AG20443 (cell line): ENCODE measurements around the gene PLD1.
"Not testable (repeated sequence)": the region's sequence is repeated elsewhere in the genome, so short reads cannot be mapped to it uniquely, and the experiment has no call there.

Experiments used
- DNase-seq: peaks from one replicate; pipeline ENCODE4 v3.0.0; 2012; ENCODE audit warnings: low spot score, mixed read lengths

PLD1 gene

DNA sequence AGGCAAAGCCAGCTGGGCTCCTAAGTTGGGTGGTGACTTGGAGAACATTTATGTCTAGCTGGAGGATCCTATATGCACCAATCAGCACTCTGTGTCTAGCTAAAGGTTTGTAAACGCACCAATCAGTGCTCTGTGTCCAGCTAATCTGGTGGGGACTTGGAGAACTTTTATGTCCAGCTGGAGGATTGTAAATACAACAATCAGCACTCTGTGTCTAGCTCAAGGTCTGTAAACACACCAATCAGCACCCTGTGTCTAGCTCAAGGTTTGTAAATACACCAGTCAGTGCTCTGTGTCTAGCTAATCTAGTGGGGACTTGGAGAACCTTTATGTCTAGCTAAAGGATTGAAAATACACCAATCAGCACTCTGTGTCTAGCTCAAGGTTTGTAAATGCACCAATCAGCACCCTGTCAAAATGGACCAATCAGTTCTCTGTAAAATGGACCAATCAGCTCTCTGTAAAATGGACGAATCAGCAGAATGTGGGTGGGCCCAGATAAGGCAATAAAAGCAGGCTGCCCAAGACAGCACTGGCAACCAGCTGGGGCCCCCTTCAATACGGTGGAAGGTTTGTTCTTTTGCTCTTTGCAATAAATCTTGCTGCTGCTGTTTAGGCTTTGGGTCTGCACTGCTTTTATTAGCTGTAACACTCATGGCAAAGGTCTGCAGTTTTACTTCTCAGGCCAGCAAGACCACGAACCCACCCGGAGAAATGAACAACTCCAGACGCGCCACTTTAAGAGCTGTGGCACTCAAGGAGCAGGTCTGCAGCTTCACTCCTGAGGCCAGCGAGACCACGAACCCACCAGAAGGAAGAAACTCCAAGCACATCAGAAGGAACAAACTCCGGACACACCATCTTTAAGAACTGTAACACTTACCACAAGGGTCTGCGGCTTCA lies 63.7 kb downstream of the PLD1 start:
- DNase-seq, result not testable (repeated sequence)

DNA sequence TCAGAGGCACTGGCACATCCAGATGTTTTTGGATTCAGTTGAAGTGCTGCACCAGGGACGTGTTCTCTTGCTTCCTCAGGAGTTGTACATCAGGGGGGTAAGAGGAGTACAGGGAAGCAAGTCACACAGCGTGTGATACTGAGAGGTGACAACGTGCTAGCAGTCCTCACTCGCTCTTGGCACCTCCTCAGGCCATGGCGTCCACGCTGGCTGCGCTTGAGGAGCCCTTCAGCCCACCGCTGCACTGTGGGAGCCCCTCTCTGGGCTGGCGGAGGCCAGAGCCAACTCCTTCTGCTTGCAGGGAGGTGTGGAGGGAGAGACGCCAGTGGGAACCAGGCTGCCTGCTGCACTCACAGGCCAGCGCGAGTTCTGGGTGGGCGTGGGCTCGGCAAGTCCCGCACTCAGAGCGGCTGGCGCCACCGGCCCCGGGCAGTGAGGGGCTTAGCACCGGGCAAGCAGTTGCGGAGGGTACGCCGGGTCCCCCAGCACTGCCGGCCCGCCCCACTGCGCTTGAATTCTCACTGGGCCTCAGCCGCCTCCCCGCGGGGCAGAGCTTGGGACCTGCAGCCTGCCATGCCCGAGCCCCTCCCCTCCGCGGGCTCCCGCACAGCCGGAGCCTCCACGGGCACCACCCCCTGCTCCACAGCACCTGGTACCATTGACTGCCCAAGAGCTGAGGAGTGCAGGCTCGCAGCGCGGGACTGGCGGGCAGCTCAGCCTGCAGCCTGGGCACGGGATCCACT lies 64.5 kb downstream of the PLD1 start:
- DNase-seq, result no peak

- no peak for DNase-seq
Observed at GRCh38 chr3:171744158-171744741, 66.0 kb downstream of the PLD1 start.

GRCh38 chr3:171743327-171744157 lies 66.7 kb downstream of the PLD1 start:
- no peak for DNase-seq

DNA sequence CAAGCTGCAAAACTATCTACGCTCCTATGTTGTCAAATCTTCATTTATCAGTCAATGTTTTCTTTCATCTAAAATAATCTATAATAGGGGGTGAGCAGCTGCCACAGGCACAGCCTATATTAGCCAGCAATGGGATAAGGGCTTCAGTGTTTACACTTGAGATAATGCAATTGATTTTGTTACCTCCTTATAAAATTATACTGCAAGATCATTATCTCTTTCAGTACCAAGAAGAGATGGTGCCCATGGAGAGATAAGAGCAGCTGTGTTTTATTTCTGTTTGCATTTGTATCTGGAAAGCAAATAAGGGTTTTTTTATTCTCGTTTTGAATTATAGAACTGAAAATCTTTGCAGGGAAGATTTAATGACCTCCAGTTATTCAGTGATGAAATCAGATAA lies 68.9 kb downstream of the PLD1 start:
- DNase-seq, result no peak

DNA sequence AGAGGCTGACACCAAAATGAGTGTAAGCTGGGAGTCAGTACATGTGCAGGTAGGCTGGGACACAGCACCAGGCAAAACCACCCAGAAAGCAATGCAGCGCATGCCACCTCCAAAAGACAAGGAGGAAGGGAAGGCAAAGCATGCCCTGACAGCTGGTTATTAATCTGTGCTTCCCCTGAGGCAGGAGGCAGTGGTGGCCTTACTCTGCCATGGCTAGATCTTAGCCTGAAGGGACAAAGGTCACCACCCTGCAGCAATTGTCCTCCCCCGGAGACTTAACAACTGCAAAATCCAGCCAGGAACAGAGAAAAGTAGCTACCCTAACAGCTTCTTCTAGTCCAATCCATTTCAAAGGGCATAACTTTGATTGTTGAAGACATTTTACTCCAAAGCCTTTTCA lies 73.7 kb downstream of the PLD1 start:
- DNase-seq, result no peak

DNA sequence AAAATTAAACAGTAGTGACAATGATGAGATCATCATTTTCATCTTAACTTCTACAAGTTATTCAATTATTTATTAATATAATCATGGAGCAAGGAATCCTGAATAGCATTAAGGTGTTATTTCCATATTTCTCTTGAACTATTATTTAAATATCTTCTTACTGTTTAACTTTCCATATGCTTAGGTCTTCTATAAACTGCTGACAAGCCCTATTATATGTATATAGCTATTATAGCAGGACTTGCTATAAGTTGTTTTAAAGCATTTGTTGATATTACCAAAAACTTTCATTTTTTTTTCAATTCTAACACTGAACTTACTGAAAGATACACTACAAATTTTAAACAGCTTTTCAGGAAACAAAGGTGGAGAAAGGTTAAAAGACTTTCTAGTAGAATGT lies 76.7 kb downstream of the PLD1 start:
- DNase-seq, result no peak

DNA sequence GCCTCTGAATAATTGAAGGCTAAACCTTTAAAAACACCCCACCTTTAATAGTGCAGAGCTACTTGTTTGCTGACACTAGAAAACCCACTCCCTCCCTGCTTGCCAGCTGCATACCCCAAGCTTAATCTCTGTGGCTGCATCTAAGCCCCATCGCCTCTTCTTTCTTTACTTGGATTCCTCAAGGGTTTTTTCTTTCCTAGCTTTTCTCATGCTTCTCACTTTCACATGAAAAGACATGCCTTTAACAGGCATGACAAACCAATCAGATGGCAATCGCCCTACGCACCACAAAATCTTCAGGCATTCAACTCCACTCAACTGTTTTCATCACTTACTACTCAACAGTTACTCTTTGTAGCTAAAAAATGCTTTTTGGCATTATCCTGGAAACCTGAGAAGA lies 77.5 kb downstream of the PLD1 start:
- DNase-seq, result no peak

GRCh38 chr3:171731691-171732090 lies 78.6 kb downstream of the PLD1 start:
- no peak for DNase-seq

DNA sequence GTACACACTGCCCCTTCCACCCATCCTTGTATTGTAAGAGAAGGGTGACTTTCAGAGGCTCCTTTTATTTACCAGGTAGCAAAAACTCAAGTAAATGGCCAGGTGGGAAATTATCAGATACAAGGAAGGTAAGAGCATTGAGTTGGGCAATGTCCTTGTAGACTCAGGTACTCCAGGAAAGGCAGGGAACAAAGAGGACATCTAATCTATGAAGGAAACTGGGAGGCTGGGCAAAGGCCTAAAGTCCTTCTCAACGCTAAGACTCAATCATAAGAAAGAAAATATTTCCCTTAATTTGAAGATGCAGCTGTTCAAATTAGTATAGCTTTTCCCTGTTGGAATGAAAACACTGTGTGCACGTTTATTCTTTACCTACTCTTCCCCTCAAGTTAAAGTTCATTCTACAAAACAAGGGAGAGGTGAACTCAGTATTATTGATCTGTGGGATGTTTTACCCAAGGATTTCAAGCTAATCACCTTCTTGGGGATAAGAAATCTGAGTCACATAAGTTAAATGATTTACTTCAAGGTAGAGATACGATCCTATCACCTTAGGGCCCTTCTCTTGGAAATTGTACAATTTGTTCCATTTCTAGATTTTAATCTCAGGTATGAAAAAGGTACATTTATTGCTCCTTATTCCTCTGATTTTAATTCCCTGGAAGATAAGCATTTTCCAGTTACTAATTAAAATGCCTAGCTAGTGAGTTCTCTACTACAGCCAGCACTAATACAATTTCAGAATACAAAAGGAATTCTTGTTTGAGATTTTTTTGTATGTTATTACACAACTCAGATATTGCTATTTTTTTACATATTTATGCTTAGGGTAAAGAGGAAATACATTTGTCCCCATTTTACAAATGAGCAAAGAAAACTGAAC lies 80.6 kb downstream of the PLD1 start:
- no peak for DNase-seq

DNA sequence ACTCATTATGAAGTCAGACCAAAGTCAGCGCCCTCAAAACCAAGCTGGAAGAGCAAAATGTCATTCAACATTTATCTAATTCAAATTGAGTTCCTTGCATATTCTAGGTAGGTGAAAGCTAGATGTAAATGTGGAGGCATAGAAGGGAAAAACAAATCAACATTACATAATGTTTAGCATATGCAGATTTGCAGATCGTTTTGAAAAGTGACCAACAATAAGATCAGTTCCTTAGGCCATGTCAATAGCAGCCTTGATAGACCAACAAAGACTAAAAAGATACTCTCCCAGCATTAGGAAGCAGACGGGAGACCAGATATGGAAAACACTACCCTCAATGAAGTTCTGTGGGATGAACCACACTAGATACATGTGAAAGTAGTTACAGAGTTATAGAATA lies 83.0 kb downstream of the PLD1 start:
- no peak for DNase-seq

GRCh38 chr3:171718493-171719185 lies 91.6 kb downstream of the PLD1 start:
- DNase-seq, result no peak

DNA sequence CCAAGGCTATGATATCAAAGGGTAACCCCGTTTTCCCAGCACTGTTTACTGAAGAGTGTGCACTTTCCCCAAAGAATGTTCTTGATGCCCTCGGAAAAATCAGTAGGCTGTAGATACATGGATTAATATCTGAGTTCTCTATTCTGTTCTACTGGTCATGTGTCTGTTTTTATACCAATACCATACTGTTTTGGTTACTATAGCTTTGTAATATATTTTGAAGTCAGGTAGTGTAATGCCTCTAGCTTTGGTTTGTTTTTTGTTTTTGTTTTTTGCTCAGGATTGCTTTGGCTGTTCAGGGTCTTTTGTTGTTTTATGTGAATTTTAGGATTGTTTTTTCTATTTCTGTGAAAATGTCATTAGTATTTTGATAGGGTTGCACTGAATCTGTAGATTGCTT lies 95.1 kb downstream of the PLD1 start:
- DNase-seq, result no peak

GRCh38 chr3:171712171-171712938 lies 97.9 kb downstream of the PLD1 start:
- DNase-seq, result no peak

- no peak for DNase-seq
Observed at GRCh38 chr3:171711461-171712170, 98.7 kb downstream of the PLD1 start.

GRCh38 chr3:171710359-171710758 lies 99.9 kb downstream of the PLD1 start:
- no peak for DNase-seq

- DNase-seq, result no peak
Observed at GRCh38 chr3:171704814-171705213, 105.5 kb downstream of the PLD1 start.

DNA sequence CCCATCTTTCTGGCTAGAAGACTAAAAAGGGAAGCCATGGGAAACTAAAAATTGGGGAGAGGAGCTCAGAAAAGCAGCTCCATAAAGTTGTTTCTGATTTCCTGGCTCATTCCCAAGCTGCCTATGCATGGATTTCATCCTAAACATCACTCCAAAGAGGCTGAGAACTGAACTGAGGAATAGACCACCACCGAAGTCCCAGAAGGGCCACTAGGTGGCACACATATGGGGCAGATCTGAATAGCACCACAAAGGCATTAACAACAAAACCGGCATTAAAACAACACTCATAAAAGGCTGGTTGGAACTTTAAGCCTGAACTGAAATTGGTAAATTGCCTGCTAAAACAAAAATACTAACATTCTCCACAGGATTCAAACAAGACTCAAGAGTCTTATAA lies 106.3 kb downstream of the PLD1 start:
- peak; percentile 55 for DNase-seq

DNA sequence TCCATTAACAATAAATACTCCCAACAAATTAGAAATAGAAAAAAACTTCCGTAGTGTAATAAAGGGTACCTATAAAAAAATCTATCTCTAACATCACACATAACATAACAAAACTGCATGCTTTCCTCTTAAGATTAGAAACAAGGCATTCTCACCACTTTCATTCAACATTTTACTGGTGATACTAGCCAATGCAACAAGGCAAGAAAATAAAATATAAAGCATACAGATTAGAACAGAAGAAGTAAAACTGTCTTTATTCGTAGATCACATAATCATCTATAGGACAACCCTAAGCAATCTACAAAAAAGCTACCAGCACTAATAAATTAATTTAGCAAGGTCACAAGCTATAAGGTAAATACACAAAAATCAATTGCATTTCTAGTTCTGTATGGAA lies 107.1 kb downstream of the PLD1 start:
- DNase-seq, result no peak
